Gastrocnemius medialis (tissue), 4 donors: ENCODE data around the gene SLC7A11. TPM values are rescaled to one million over a fixed set of nuclear protein-coding genes. Genes with fewer than 3 reads are reported as not detected.

Experiments
- ATAC-seq, 2 donors: fragments of 150-250 bp; one replicate each; pipeline ENCODE4 v1.9.1; 2016
- DNase-seq, 2 donors: peaks; one replicate each; pipeline ENCODE4 v3.0.0-alpha.2; 2019
- H3K27ac ChIP-seq, 4 donors: fragments of 200-600 bp; sonication (generic); 1 replicate in 1 of 4; 2 replicates in 3 of 4; pipeline ENCODE4 v1.5.1; 2016 to 2018; ENCODE audit warnings: mild to moderate bottlenecking in 2 of 4, moderate library complexity in 1 of 4
- H3K27me3 ChIP-seq, 3 donors: fragments of 200-600 bp; sonication (generic) in 2 of 3; 1 replicate in 1 of 3; 2 replicates in 2 of 3; pipeline versions ENCODE4 v1.5.1 to v1.6.0; 2016 to 2019; ENCODE audit warnings: mild to moderate bottlenecking in 1 of 3, moderate library complexity in 1 of 3
- H3K36me3 ChIP-seq, 2 donors: fragments of 200-600 bp; sonication (generic) in 1 of 2; one replicate each; pipeline ENCODE4 v1.5.1; 2017 to 2018
- H3K4me1 ChIP-seq, 2 donors: fragments of 200-600 bp; sonication (generic) in 1 of 2; one replicate each; pipeline ENCODE4 v1.5.1; 2016 to 2017; ENCODE audit warnings: mild to moderate bottlenecking in 2 of 2
- H3K4me3 ChIP-seq, 4 donors: fragments of 200-600 bp; sonication (generic) in 3 of 4; 1 replicate in 1 of 4; 2 replicates in 3 of 4; pipeline ENCODE4 v1.5.1; 2016 to 2019; ENCODE audit warnings: mild to moderate bottlenecking in 2 of 4
- H3K9me3 ChIP-seq, 3 donors: fragments of 200-600 bp; sonication (generic) in 2 of 3; 1 replicate in 1 of 3; 2 replicates in 2 of 3; pipeline ENCODE4 v1.5.1; 2016 to 2019
- CTCF ChIP-seq, 5 experiments: fragments of 450-650 bp in 3 of 5; fragments of 200-600 bp in 2 of 5; sonication (generic) in 2 of 5; IDR thresholded peaks in 4 of 5; conservative IDR thresholded peaks in 1 of 5; 1 replicate in 4 of 5; 2 replicates in 1 of 5; pipeline ENCODE4 v1.5.1; 2016 to 2019; ENCODE audit warnings: antibody characterized with exemption in 5 of 5, mild to moderate bottlenecking in 3 of 5, moderate library complexity in 3 of 5
- POLR2A ChIP-seq, 2 donors: fragments of 450-650 bp; IDR thresholded peaks; one replicate each; pipeline ENCODE4 v1.6.1; 2017; ENCODE audit warnings: antibody characterized with exemption in 2 of 2, mild to moderate bottlenecking in 2 of 2, moderate library complexity in 2 of 2
- in situ Hi-C, 4 donors: fragments of 200-750 bp; cut with MboI; loops; one replicate each; pipeline versions ENCODE4 v1.15.0 to v1.8.0; 2017; ENCODE audit warnings: low sequenced_read_pairs in 4 of 4
- intact Hi-C: fragments of 100-400 bp; cut with DNase I; formaldehyde crosslinking; loops from one replicate; pipeline ENCODE4 v1.15.1; 2023; ENCODE audit warnings: low total_unique reads
- total RNA-seq, 4 donors: library from RNA; depleted of rRNA; stranded (reverse); fragments of >200 nt; gene quantifications; one replicate each; pipeline versions ENCODE4 v1.1.0 to v1.2.3, GENCODE V29; 2016

SLC7A11 gene
- total RNA-seq, 4 donors from 2014 or later: 0.10 to 0.11 TPM; not detected in 2

- Histone ChIP-seq H3K27me3 (no peaks in the 10 kb centered on the region), H3K9me3 (no peaks in the 10 kb centered on the region), H3K4me1 (peaks cover 10 to 22% of the 10 kb centered on the region in 2 donors), H3K36me3 (no peaks in the 10 kb centered on the region), H3K4me3 (no peak overlapping the region), H3K27ac (no peak overlapping the region)
- TF ChIP-seq CTCF (IDR thresholded peaks at IDR 0.05 in 4 of 5, conservative IDR thresholded peaks at IDR 0.05 in 1 of 5) (no peak), POLR2A (IDR thresholded peaks at IDR 0.05) (no peak)
- ATAC-seq (no peak), DNase-seq (no peak)
- in situ Hi-C loops: no loop called here
- intact Hi-C loops: no loop called here
These were observed 127.7 kb downstream of the SLC7A11 start for GRCh38 chr4:138114434-138114833.
